ENCODE data around the gene PPDPF.

The PPDPF gene

DNA sequence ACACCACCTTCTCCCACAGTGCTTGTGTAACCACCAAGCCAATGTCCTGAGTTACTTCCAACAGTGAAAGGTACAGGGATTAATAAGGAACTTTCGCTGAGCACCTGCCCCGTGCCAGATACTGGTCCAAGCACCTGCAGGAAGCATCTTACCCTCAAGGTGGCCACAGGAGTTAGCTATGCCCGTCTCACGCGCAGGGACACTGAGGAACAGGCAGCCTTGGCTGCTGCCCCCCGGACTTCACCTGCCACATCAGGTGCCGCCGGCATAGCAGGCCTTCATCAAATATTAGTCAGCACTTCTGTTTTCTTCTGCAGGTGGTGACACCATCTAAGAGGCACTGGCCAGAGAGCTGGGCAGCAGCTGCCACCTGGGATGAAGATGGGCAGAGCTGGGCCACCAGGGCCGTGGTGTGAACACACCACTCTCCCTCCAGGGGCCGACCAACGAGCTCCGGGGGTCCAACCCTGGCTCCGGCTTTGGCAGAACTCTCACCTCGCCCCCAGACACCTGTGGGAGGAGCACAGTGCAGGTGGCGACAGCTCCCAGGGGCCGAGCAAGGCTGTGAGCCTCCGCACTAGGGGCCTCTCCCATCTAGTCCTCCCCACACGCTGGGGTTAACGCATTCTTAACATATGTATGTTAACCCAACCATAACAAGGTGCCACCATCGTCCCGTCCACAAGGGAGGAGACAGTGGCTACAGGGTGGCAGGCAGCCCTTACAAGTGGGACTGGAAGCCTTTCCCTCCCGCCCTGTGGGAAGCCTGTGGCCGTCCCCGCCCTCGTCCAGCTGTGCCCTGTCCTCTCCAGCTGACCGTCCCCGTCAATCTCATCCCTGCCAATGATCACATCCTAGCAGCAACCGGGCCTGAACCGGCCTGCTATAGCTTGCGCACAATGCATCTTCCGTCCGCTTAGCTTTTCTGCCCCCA lies 2.9 kb upstream of the PPDPF start:
- TF ChIP-seq, protein P1, sequence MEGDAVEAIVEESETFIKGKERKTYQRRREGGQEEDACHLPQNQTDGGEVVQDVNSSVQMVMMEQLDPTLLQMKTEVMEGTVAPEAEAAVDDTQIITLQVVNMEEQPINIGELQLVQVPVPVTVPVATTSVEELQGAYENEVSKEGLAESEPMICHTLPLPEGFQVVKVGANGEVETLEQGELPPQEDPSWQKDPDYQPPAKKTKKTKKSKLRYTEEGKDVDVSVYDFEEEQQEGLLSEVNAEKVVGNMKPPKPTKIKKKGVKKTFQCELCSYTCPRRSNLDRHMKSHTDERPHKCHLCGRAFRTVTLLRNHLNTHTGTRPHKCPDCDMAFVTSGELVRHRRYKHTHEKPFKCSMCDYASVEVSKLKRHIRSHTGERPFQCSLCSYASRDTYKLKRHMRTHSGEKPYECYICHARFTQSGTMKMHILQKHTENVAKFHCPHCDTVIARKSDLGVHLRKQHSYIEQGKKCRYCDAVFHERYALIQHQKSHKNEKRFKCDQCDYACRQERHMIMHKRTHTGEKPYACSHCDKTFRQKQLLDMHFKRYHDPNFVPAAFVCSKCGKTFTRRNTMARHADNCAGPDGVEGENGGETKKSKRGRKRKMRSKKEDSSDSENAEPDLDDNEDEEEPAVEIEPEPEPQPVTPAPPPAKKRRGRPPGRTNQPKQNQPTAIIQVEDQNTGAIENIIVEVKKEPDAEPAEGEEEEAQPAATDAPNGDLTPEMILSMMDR (IDR thresholded peaks at IDR 0.05; ENCODE audit: low read depth, low read length) = no peak
- no peak for TF ChIP-seq POLR2A (IDR thresholded peaks at IDR 0.05; ENCODE audit: extremely low read depth, insufficient read length)
- TF ChIP-seq, protein P2, sequence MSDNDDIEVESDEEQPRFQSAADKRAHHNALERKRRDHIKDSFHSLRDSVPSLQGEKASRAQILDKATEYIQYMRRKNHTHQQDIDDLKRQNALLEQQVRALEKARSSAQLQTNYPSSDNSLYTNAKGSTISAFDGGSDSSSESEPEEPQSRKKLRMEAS (IDR thresholded peaks at IDR 0.05; ENCODE audit: low read depth, low read length) = no peak
- no peak for TF ChIP-seq MYC (IDR thresholded peaks at IDR 0.05; ENCODE audit: low read depth, low read length)
- H3K4me3 ChIP-seq (ENCODE audit: low read depth, low read length) = no peak overlapping the region
- no peak for DNase-seq (ENCODE audit: low read depth)

DNA sequence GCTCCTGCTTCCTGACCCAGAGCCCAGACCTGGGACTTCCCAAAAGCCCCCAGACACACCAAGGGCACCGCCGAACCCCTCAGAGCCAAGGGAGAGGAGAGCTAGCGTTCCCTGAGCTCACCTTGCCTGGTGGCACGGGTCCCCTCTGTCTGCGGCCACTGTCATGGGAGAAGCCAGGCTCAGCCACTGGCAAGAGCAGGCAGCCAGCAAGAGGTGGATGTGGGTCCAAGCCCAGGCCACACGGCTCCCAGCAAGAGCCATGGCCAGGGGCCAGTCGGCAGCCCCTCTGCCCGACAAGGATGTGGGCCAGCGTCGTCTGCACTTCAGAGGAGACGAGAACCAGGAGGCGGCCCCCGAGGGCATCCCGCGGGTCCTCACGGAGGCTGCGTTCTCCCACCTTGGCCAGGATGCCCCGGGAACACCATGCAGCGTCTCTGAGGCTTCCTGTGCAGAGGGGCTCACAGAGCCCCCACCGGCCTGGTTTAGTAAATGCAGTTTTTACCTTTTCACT lies 2.2 kb upstream of the PPDPF start:
- no peak for TF ChIP-seq MYC (IDR thresholded peaks at IDR 0.05; ENCODE audit: low read depth, low read length)
- TF ChIP-seq, protein P1 (IDR thresholded peaks at IDR 0.05; ENCODE audit: low read depth, low read length) = no peak
- TF ChIP-seq, protein P2 (IDR thresholded peaks at IDR 0.05; ENCODE audit: low read depth, low read length) = no peak
- no peak for TF ChIP-seq POLR2A (IDR thresholded peaks at IDR 0.05; ENCODE audit: extremely low read depth, insufficient read length)
- no peak overlapping the region for H3K4me3 ChIP-seq (ENCODE audit: low read depth, low read length)
- no peak for DNase-seq (ENCODE audit: low read depth)

DNA sequence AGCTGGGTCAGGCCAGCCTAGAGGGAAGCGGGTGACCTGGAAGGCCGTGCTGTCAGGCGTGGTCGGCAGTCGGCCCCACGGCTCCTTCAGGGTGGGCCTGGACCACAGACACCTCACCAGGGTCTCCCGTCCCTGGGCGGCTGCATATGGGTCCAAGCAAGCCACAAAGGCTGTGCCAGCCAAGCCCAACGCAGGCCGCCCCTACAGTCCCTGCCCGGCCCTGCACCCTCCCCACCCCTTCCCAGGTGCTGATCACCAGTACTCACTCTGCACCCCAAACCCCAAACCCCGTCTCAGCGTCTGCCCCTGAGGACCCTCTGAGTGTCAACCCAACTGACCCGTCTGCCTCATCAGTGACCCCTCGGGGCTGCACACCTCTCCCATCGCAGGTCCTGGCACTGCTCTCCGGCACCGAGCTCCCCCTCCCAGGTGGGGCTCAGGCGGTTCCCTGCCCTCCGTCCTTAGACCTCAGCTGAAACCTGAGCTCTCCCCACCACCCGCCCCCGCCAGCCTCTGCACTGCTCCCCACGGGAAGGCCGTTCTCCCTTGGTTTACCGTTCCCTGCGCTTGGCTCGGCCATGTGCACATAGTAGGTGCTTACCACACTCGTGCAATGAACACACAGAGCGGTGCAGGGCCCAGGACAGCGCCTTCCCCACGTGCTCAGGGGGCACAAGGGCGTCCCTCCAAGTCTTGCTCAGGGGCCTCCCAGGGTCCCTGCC lies 1.5 kb upstream of the PPDPF start:
- no peak for TF ChIP-seq MYC (IDR thresholded peaks at IDR 0.05; ENCODE audit: low read depth, low read length)
- no peak for TF ChIP-seq POLR2A (IDR thresholded peaks at IDR 0.05; ENCODE audit: extremely low read depth, insufficient read length)
- TF ChIP-seq, protein P1 (IDR thresholded peaks at IDR 0.05; ENCODE audit: low read depth, low read length) = no peak
- TF ChIP-seq, protein P2 (IDR thresholded peaks at IDR 0.05; ENCODE audit: low read depth, low read length) = no peak
- no peak overlapping the region for H3K4me3 ChIP-seq (ENCODE audit: low read depth, low read length)
- DNase-seq (ENCODE audit: low read depth) = no peak

DNA sequence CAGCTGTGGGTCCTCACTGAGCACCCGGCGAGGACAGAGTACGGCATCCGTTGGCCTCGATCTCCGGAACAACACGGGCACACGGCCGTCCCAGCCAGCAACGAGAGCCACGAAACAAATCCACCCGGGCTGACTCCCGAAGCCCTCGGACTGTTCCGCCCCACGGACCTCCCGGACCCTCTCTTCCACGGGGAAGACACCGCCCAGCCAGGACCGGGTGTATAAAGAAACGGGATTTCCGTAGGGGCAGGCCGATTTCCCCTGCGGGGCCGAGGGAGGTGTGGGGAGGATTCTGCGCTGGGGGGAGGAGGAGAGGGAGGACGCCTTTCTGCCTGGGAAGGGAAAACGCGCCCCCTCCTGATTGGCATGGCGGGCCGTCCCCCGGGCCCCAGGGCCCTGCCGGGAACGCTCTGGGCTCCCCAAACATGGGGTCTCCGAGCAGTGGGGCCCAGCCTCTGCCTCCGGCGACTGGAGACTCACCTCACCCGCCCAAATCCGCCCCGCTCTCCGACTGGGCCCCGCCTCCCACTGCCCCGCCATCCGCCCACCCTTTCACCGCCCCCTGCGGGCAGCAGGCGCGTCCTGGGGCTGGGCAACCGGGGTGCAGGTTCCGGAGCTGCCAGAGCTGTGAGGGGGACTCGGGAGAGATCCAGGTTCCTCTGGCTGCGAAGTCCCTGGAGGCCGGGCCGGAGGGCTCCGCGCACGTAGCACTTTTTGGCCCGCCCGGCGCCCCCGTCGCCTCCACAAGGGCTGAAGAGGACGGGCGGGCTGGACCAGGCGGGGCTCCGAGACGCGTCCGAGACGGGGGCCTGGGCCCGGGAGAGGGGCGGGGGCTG lies 679 bp upstream of the PPDPF start:
- TF ChIP-seq, protein P2 (IDR thresholded peaks at IDR 0.05; ENCODE audit: low read depth, low read length) = no peak
- TF ChIP-seq, protein P1 (IDR thresholded peaks at IDR 0.05; ENCODE audit: low read depth, low read length) = no peak
- TF ChIP-seq POLR2A (IDR thresholded peaks at IDR 0.05; ENCODE audit: extremely low read depth, insufficient read length) (no peak), MYC (IDR thresholded peaks at IDR 0.05; ENCODE audit: low read depth, low read length) (no peak)
- H3K4me3 ChIP-seq (ENCODE audit: low read depth, low read length) = no peak overlapping the region
- no peak for DNase-seq (ENCODE audit: low read depth)

DNA sequence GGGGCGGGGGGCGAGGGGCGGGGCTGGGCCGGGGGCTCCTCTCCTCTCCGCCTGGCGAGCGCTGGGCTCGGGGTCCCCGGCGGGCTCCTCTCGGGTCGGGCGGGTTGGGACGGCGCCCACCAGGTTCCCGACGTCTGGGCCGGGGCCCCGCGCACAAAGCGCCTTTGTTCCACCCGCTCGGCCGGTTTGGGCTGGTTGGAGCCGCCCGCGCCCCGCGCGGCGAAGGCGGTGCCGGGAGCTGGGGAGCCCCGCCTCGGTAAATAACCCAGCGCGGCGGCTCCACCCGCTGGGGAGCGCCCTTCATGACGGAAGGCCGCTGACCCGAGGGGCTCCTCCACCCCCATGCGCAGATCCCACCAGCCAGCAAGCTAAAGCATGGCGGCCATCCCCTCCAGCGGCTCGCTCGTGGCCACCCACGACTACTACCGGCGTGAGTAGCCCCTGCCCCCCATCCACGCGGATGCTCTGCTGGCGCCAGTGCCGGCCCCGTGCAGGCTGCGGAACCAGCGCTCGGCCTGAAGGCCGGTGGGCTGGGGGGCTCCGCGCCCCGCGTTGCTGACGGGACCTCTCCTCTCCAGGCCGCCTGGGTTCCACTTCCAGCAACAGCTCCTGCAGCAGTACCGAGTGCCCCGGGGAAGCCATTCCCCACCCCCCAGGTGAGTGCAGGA lies 503 bp downstream of the PPDPF start:
- no peak for DNase-seq (ENCODE audit: low read depth)
- TF ChIP-seq, protein P1 (IDR thresholded peaks at IDR 0.05; ENCODE audit: low read depth, low read length) = no peak
- TF ChIP-seq, protein P2 (IDR thresholded peaks at IDR 0.05; ENCODE audit: low read depth, low read length) = no peak
- TF ChIP-seq POLR2A (IDR thresholded peaks at IDR 0.05; ENCODE audit: extremely low read depth, insufficient read length) (no peak), MYC (IDR thresholded peaks at IDR 0.05; ENCODE audit: low read depth, low read length) (no peak)
- no peak overlapping the region for H3K4me3 ChIP-seq (ENCODE audit: low read depth, low read length)
